Retinal pigment epithelial cell (primary cell): ENCODE measurements around the gene GNAL.

Experiments used
- DNase-seq: peaks from one replicate; pipeline ENCODE4 v3.0.0-alpha.2; 2010; ENCODE audit warnings: low read depth
- H3K4me3 ChIP-seq: 2 replicates; pipeline ENCODE4 v1.5.1; 2011; ENCODE audit warnings: mild to moderate bottlenecking, low read length, control low read depth, moderate library complexity
- TF ChIP-seq, protein P1 (sequence below): conservative IDR thresholded peaks from 2 replicates; pipeline ENCODE4 v1.5.1; 2011; ENCODE audit warnings: low read depth, low read length, control low read depth, inconsistent platforms

GNAL gene

DNA sequence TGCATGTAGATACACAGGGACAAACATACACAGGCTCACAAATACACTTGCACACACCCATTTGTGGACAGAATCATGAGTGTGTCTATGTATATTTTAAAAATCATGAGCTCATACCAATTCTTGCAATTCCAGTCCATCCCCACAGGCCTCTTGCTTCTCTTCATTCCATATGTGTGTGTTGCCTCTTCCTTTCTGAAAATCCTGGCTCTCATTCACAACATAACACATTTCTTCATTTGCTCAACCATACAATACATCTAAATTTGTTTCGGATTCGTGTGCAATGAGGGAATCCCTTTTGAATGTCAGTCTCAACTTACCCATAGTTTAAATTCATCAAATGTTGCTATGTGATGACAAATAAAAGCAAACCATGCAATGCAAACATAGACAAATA is 51.4 kb downstream of the GNAL start:
- no peak overlapping the region for H3K4me3 ChIP-seq
- DNase-seq: no peak
- TF ChIP-seq, protein P1, sequence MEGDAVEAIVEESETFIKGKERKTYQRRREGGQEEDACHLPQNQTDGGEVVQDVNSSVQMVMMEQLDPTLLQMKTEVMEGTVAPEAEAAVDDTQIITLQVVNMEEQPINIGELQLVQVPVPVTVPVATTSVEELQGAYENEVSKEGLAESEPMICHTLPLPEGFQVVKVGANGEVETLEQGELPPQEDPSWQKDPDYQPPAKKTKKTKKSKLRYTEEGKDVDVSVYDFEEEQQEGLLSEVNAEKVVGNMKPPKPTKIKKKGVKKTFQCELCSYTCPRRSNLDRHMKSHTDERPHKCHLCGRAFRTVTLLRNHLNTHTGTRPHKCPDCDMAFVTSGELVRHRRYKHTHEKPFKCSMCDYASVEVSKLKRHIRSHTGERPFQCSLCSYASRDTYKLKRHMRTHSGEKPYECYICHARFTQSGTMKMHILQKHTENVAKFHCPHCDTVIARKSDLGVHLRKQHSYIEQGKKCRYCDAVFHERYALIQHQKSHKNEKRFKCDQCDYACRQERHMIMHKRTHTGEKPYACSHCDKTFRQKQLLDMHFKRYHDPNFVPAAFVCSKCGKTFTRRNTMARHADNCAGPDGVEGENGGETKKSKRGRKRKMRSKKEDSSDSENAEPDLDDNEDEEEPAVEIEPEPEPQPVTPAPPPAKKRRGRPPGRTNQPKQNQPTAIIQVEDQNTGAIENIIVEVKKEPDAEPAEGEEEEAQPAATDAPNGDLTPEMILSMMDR: no peak

DNA sequence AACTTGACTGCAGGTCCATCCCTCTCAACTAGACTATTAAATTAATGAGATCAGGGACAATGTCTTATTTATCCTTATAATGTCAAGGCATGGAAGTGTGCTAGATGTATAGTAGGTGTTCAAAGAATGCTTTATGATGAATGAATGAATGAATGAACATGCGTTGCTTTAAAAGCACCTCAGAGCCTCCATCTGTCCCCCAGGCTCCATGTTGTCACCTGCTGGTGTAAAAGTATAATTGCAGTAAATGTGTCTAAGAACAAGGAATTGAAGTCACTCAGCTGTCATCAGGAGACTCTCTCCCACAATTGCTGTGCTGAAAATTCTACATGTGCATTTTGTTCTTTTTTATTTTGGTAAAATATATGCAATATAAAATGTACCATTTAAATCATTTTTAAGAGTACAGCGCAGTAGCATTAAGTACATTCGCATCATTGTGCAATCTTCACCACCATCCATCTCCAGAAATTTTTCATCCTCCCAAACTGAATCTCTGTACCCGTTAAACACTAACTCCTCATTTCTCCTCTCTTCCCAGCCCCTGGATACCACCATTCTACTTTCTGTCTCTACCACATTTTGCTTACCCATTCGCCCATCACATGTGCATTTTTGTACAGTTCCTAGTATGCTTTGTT is 52.6 kb downstream of the GNAL start:
- H3K4me3 ChIP-seq: no peak overlapping the region
- DNase-seq: no peak
- TF ChIP-seq, protein P1: peak; percentile 70

DNA sequence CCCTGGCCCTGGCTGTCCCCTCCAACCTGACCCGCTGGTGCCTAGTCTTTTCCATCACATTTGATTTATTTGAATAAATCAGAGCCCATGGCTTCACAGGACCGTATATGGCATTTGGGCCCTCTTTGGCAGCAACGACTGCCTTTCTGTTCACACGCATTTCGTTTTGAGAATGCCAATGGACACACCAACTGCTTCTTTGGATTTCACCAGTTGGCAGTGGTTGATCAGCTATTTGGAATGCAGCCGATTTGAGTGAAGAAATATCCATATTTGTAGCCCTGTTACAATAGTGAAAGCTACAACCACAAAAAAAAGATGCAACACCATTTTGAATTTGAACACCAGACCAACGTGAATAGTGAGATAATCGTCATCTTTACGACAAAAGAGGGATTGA is 56.5 kb downstream of the GNAL start:
- DNase-seq: no peak
- TF ChIP-seq, protein P1: no peak

DNA sequence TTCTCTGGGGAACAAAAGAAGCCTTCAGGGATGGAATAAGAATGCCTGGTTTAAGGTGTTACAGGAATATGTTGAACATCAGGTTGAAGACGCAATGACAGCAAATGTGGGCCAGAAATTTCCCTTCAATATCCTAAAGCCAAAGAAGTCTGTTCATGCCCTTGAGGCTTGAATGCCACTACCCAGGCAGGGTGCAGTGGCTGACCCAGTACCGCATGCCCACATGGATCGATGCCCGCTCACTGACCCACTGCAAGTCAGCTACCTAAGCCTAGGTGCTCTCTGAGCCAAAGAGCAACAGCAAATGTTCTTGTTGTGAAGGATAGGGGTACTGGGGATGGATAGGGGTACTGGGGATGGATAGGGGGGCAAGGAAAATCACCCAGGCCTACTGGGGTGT is 58.2 kb downstream of the GNAL start:
- TF ChIP-seq, protein P1: no peak
- no peak for DNase-seq

More for the DNA sequence above, 56.5 kb downstream of the GNAL start:
- no peak overlapping the region for H3K4me3 ChIP-seq

DNA sequence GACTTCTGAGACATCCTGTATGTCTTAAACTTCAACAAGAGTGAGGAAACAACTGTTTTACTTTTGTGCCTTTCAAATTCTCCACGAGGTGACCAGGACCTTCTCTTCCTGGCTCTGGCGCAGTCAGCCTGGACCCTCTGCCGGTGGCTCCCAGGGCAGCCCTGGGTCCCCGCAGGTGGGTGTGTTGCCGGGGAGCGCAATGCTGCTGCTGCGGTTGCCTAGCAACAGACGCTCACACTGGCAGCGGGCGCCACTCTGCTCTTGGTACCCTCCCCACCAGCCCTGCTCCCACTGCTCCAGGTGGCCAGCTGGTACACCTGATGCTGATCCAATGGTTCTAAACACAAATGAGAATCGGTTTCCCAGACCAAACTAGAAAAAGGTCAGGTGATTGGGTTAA is 58.7 kb downstream of the GNAL start:
- no peak overlapping the region for H3K4me3 ChIP-seq
- DNase-seq: no peak
- TF ChIP-seq, protein P1: no peak

More for the DNA sequence above, 58.2 kb downstream of the GNAL start:
- H3K4me3 ChIP-seq: no peak overlapping the region

DNA sequence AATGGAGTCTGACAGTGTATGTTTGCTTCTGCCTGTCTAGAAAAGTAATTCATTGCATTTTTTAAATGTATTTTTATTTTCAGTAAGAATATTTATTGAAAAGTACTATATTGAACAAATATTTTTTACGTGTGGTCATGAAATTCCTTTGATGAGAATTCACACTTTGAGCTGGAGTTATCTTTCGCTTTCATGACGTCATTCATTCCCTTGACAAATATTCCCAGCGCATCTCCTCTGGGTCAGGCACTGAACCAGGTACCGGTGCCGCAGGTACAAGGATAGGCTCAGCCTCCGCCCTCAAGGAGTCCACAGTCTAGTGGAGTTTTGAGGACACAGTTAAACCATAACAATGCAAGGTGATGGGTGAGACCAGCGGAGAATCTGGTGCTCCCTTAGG is 60.2 kb downstream of the GNAL start:
- no peak overlapping the region for H3K4me3 ChIP-seq
- DNase-seq: no peak
- TF ChIP-seq, protein P1: no peak

DNA sequence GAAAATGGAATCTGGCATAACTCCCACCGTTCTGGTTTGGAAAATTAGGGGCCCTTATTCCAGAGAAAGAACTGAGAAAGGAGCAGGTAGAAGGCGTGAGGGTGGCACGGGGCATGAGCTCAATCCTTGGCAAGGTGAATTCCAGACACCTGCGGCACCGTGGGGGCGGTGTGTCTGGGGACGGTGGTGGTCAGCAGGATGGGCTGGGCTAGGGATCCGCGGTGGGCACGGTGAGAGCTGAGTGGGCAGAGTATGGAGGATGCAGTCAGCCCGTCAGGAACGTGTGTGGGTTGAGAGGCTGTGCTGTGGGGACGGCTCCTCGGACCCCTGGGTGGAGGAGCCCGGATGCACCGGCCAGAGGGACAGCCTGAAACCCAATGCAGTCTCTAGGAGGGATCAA is 61.1 kb downstream of the GNAL start:
- no peak for DNase-seq
- no peak overlapping the region for H3K4me3 ChIP-seq
- TF ChIP-seq, protein P1: no peak
